T-helper 1 cell treated with Interleukin-12 subunit alpha and Interleukin-12 subunit beta and Interleukin-4 antibody, amounts not matched to agents 30 ng/mL and 1 ng/mL, for 36 hours (primary cell): Measurements from ENCODE around the gene NUBPL. TPM values are rescaled to one million over a fixed set of nuclear protein-coding genes. Genes with fewer than 3 reads are reported as not detected.
"Not testable (repeated sequence)": the region's sequence is repeated elsewhere in the genome, so short reads cannot be mapped to it uniquely, and the experiment has no call there.

ENCODE experiments used
- intact Hi-C: fragments of 100-400 bp; cut with micrococcal nuclease; formaldehyde crosslinking; loops from one replicate; pipeline ENCODE4 v1.15.1; 2024
- total RNA-seq: library from RNA; stranded (reverse); gene quantifications from 2 replicates; pipeline ENCODE4 v1.2.3, GENCODE V29; 2022

Gene NUBPL
- total RNA-seq, 1 donor from 2014 or later: 8.7 TPM

GRCh38 chr14:31876741-31877140 lies 315.5 kb downstream of the NUBPL start:
- intact Hi-C loops: no loop called here

GRCh38 chr14:31877255-31877798 lies 316.1 kb downstream of the NUBPL start:
- intact Hi-C loops: no loop called here

GRCh38 chr14:31879661-31880348 lies 318.6 kb downstream of the NUBPL start:
- intact Hi-C loops: no loop called here

- intact Hi-C loops: no loop called here
Observed at GRCh38 chr14:31880935-31881334, 319.7 kb downstream of the NUBPL start.

GRCh38 chr14:31881531-31882310 lies 320.5 kb downstream of the NUBPL start:
- intact Hi-C loops: no loop called here

GRCh38 chr14:31884238-31884637 lies 323.0 kb downstream of the NUBPL start:
- intact Hi-C loops: no loop called here

GRCh38 chr14:31884776-31885379 lies 323.7 kb downstream of the NUBPL start:
- intact Hi-C loops: no loop called here

GRCh38 chr14:31886156-31886835 lies 325.1 kb downstream of the NUBPL start:
- intact Hi-C loops: no loop called here

- intact Hi-C loops: no loop called here
Observed at GRCh38 chr14:31887929-31888580, 326.9 kb downstream of the NUBPL start.

- intact Hi-C loops: no loop called here
Observed at GRCh38 chr14:31889297-31889696, 328.1 kb downstream of the NUBPL start.

GRCh38 chr14:31890202-31890601 lies 329.0 kb downstream of the NUBPL start:
- intact Hi-C loops: not testable (repeated sequence)

- intact Hi-C loops: no loop called here
Observed at GRCh38 chr14:31893221-31893757, 332.1 kb downstream of the NUBPL start.

- intact Hi-C loops: no loop called here
Observed at GRCh38 chr14:31894351-31894750, 333.1 kb downstream of the NUBPL start.

GRCh38 chr14:31895206-31895605 lies 334.0 kb downstream of the NUBPL start:
- intact Hi-C loops: no loop called here

GRCh38 chr14:31895646-31896045 lies 334.4 kb downstream of the NUBPL start:
- intact Hi-C loops: no loop called here

- intact Hi-C loops: no loop called here
Observed at GRCh38 chr14:31897581-31898186, 336.5 kb downstream of the NUBPL start.

- intact Hi-C loops: no loop called here
Observed at GRCh38 chr14:31898838-31899528, 337.8 kb downstream of the NUBPL start.

GRCh38 chr14:31902002-31902401 lies 340.8 kb downstream of the NUBPL start:
- intact Hi-C loops: no loop called here

- intact Hi-C loops: no loop called here
Observed at GRCh38 chr14:31902945-31903646, 341.9 kb downstream of the NUBPL start.
